Adipose tissue (tissue), 3 donors: Measurements from ENCODE around the gene ATRN. TPM values are rescaled to one million over a fixed set of nuclear protein-coding genes. Genes with fewer than 3 reads are reported as not detected.

Source experiments
- H3K27ac ChIP-seq: one replicate; pipeline ENCODE4 v1.5.1; 2013; ENCODE audit warnings: low read depth, low read length
- WGBS, 3 donors: extraction: QIAGEN DNeasy Blood & Tissue Kit; methylation state at CpG; one replicate each; pipeline ENCODE4 v1.1.7; 2013; 5-methylcytosine and 5-hydroxymethylcytosine counted together
- polyA plus RNA-seq, 3 donors: library from polyadenylated mRNA; stranded (reverse); fragments of 200-250 nt; gene quantifications; one replicate each; pipeline ENCODE4 v1.2.3, GENCODE V29; 2013
- donor health status: healthy with polysubstance abuse.
- donor health status: Bipolar disorder and iron deficiency.
- donor health status: healthy.

ATRN gene
- polyA plus RNA-seq, 3 donors, result 4.3 to 11.6 (median 9.4) TPM

DNA sequence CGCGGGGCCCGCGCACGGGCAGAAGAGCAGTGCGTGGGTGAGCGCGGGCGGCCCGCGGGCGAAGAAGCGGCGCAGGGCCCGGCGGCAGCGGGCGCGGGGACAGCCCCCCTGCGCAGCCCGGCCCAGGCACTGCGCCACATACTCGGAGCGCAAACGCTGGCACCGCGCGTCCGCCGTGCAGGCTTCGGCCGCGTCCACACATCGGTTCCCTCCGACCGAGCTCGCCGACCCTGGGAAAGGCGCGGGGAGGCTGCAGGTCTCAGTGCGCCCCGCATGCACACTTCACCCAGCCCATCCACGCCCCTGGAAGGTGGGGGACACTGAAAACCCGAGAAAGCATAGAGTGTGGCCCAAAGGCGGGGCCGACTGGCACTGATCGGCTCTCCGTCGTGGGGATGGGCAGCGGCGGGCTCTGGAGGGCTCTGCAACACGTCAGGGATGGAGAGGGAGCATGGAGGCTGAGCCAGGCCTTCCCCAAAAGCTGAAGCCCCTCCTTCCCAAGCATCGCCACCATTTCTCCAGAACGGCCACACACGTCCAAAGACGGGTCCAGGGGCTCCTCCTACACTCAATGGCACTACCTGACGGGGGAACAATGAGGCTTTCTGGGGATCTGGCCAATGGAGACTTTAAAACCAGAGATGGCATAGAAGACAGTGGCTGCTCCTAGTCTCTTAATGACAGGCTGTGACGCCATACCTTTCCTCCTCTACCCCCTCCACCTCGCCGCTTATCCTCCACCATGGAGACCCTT, 190.4 kb downstream of the ATRN start:
- 12 to 18% (median 12%) methylated on average over 41 to 60 of the region's 60 CpGs for WGBS, 3 donors
- H3K27ac ChIP-seq, result no peak overlapping the region

GRCh38 chr20:3661814-3662665, 191.2 kb downstream of the ATRN start:
- H3K27ac ChIP-seq, result no peak overlapping the region
- 64 to 74% (median 69%) methylated on average over 12 of the region's 12 CpGs for WGBS, 3 donors

DNA sequence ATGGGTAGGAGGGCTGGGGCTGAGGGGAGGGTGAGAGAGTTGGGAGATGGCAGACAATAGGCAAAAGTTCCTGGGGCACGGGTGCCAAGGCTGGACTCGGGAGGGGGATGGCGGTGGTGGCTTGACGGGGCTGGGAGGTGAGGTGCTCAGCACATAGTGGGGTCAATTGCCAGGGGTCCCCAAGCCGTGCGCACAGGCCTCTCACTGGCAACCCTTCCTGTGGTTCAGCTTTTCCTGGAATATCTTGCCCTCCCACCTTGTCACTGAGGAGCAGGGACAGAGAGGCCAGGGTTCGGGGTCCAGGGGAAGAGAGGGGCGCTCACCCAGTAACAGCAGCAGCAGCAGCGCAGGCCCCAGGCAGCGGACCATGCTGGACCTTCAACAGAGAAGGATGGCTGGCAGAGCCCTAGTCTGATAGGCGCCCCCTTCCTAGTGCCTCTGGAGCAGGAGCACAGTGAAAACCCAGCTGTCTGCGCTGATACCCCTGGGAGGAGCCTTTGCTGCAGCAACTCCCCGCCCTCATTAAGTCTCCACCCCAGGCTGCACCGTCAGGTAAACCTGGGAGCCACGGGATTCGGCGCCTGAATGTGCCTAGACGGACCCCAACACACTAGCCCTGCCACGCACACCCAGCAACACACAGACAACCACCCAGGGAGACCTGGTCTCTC, 192.3 kb downstream of the ATRN start, which contains the start of gene GFRA4:
TSS of gene GFRA4 (minus strand) at position 369 of the 671 bp plus-strand sequence. CDS start at position 369, 0 bp downstream.
- 65 to 70% (median 65%) methylated on average over 17 to 19 of the region's 19 CpGs for WGBS, 3 donors
- no peak within 1 kb of the TSS for H3K27ac ChIP-seq

- 77 to 87% (median 79%) methylated on average over 2 of the region's 2 CpGs for WGBS, 3 donors
- no peak overlapping the region for H3K27ac ChIP-seq
These were observed 193.0 kb downstream of the ATRN start for GRCh38 chr20:3663858-3664257.

- 92 to 93% (median 92%) methylated on average over 8 of the region's 8 CpGs for WGBS, 3 donors
- H3K27ac ChIP-seq, result no peak overlapping the region
These were observed 196.7 kb downstream of the ATRN start for GRCh38 chr20:3667434-3668037.

GRCh38 chr20:3669710-3670367, 199.0 kb downstream of the ATRN start:
- 77 to 85% (median 82%) methylated on average over 13 of the region's 13 CpGs for WGBS, 3 donors
- no peak overlapping the region for H3K27ac ChIP-seq

- 38 to 74% (median 60%) methylated on average over 6 of the region's 6 CpGs for WGBS, 3 donors
These were observed 199.7 kb downstream of the ATRN start for GRCh38 chr20:3670511-3670910.

DNA sequence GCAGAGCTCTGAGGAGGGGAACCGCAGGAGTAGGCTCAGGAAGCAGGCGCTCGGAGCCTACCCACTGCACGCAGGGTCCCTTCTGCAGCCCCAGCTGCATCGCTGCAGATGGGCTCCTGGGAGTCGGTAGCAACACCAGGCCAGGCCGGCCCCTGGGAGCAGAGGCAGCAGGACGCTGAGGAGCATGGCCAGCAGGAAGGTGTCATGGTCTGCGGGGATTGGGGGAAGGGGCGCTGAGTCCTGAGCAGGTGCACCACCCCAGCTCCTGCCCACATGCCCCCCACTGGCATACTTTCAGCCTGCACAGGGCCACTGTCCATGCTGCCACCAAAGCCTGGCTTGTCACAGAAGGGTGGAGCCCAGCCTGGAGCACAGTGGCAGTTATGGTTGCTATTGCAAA, 200.1 kb downstream of the ATRN start:
- WGBS, 3 donors, result 74 to 88% (median 84%) methylated on average over 10 of the region's 10 CpGs
- no peak overlapping the region for H3K27ac ChIP-seq

More at GRCh38 chr20:3670511-3670910, 199.7 kb downstream of the ATRN start:
- H3K27ac ChIP-seq, result no peak overlapping the region

GRCh38 chr20:3671986-3672546, 201.2 kb downstream of the ATRN start:
- no peak overlapping the region for H3K27ac ChIP-seq
- WGBS, 3 donors, result 30 to 57% (median 50%) methylated on average over 23 of the region's 23 CpGs

GRCh38 chr20:3672547-3673171, 201.8 kb downstream of the ATRN start:
- WGBS, 3 donors, result 13 to 36% (median 34%) methylated on average over 51 to 58 of the region's 58 CpGs

DNA sequence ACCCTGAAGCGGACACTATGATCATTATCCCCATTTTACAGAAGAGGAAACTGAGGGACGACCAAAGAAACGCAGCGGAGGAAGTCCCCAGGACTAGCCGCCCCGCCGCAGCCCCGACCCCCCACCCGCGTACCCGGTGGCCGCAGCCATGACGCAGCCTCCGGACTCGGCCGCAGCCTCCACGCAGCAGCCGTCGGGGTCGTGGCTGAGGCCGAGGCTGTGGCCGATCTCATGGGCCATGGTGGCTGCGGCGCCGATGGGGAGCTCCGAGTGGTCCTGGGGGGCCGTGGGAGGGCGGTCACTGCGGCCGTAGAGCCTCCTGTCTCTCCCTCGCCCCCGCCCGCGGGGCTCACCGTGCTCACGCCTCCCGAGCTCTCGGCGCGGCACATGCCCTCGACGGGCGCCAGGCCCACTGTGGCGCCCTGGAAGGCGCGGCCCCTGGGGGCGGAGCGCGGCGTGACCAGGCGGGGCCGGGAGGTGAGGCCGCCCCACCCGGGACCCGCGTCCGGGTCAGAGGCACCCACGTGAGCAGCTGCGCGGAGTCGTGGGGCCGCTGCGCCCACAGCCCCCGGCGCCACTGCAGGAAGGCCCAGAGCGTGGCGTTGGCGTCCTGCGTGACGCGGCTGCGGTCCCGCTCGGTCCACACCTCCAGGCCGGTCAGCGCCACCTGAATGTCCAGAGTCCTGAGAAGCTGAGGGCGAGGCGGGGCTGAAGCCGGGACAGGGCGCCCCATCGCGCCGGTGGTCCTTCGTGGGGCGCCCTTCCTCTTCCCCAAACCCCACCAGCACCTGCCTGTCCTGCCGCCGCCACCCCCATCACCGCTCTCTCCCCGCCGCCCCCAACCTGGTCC, 202.6 kb downstream of the ATRN start:
- H3K27ac ChIP-seq, result no peak overlapping the region
- 41 to 57% (median 53%) methylated on average over 56 to 90 of the region's 90 CpGs for WGBS, 3 donors

More at GRCh38 chr20:3672547-3673171, 201.8 kb downstream of the ATRN start:
- no peak overlapping the region for H3K27ac ChIP-seq

DNA sequence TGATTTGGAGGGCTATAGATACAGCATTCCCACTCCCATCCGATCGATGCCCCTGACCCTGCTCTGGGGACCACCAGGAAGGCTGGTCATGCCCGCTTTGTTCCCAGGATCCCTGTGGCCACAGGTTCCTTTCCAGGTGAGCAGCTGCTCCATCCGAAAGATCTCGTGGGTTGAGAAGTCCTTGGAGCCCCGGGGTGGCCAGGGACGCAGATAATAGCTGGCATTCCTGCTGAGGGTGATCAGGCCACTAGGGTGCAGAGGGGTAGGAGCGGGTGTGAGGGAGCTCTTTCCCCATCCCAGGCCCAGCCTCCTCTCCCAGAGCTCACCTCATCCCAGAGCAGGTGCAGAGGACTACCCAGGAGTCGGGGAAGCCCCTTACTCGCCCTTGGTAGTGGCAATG, 203.6 kb downstream of the ATRN start:
- WGBS, 3 donors, result 45 to 80% (median 73%) methylated on average over 10 of the region's 10 CpGs

GRCh38 chr20:3674995-3675900, 204.4 kb downstream of the ATRN start:
- WGBS, 3 donors, result 32 to 65% (median 63%) methylated on average over 13 of the region's 13 CpGs
- no peak overlapping the region for H3K27ac ChIP-seq

More for the DNA sequence above, 203.6 kb downstream of the ATRN start:
- no peak overlapping the region for H3K27ac ChIP-seq

DNA sequence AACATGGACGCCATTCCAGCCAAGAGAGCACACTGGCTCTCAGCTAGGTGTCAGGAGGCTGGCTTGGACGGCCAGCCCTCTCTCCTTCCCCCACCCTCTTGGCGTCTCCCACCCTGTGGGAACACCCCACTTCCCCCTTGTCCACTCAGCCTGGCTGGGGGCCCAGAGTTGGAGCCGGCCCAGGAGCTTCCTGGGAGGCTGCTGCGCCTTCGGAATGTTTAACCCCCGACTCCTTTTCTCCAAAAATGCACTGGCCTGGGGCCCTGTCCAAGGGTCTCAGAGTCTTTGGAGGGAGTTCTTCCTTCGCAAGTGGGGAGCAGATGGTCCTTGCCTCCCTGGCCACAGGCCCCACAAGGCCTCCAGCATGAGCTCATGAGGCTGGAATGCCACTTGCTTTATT, 206.9 kb downstream of the ATRN start:
- no peak overlapping the region for H3K27ac ChIP-seq
- WGBS, 3 donors, result 44 to 65% (median 44%) methylated on average over 8 of the region's 8 CpGs

GRCh38 chr20:3678198-3678597, 207.4 kb downstream of the ATRN start:
- H3K27ac ChIP-seq, result no peak overlapping the region
- 54 to 69% (median 60%) methylated on average over 2 of the region's 2 CpGs for WGBS, 3 donors
